Activated CD4-positive, CD25-positive, alpha-beta regulatory T cell (primary cell): Measurements from ENCODE around the gene UBXN7.
"Not testable (repeated sequence)": the region's sequence is repeated elsewhere in the genome, so short reads cannot be mapped to it uniquely, and the experiment has no call there.

ENCODE experiments used
- DNase-seq, 4 experiments: peaks; one replicate each; lab custom pipeline; 2025; lab: John Stamatoyannopoulos, UW

The UBXN7 gene

GRCh38 chr3:196316799-196317686 lies 115.2 kb downstream of the UBXN7 start:
- DNase-seq: peak in 1 of 4 experiments; percentile 29

- DNase-seq: no peak
Observed at GRCh38 chr3:196315821-196316220, 116.4 kb downstream of the UBXN7 start.

- DNase-seq: no peak
Observed at GRCh38 chr3:196314597-196314996, 117.6 kb downstream of the UBXN7 start.

- not testable (repeated sequence) for DNase-seq
Observed at GRCh38 chr3:196314086-196314485, 118.1 kb downstream of the UBXN7 start.

DNA sequence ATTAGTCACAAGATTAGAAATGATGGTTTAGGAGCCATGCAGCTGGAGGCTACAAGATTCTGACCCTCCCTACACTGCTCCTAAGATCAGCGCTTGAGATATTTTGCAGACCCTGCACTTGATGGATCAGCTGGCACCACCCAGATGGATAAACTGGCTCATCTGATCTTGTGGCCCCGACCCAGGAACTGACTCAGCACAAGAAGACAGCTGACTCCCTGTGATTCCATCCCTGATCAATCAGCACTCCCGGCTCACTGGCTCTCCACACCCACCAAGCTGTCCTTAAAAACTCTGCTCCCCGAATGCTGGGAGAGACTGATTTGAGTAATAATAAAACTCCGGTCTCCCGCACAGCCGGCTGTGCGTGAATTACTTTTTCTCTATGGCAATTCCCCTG lies 129.3 kb downstream of the UBXN7 start:
- not testable (repeated sequence) for DNase-seq

- not testable (repeated sequence) for DNase-seq
Observed at GRCh38 chr3:196302551-196302950, 129.7 kb downstream of the UBXN7 start.

DNA sequence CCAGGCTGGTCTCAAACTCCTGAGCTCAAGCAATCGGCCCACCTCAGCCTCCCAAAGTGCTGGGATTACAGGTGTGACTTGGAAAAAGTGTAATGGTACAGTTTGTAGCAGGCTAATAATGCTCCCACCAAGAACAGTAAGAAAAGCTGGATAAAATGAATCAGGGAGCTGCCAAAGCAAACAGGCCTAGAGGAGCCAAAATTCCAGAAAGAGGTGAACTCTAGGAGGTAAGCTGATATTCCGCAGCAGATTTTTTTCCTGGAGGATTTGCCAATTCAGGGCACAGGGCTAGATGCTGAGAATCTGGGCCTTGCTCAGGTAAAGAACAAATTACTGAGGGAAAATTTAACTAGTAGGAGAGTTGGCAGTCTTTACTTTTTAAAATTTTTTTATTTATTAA lies 133.7 kb downstream of the UBXN7 start:
- no peak for DNase-seq
